ENCODE data around the gene PCDHB4. TPM values are rescaled to one million over a fixed set of nuclear protein-coding genes. Genes with fewer than 3 reads are reported as not detected.
"Not testable (repeated sequence)": the region's sequence is repeated elsewhere in the genome, so short reads cannot be mapped to it uniquely, and the experiment has no call there.

The PCDHB4 gene
- total RNA-seq, 2 experiments from 2014 or later: not detected

DNA sequence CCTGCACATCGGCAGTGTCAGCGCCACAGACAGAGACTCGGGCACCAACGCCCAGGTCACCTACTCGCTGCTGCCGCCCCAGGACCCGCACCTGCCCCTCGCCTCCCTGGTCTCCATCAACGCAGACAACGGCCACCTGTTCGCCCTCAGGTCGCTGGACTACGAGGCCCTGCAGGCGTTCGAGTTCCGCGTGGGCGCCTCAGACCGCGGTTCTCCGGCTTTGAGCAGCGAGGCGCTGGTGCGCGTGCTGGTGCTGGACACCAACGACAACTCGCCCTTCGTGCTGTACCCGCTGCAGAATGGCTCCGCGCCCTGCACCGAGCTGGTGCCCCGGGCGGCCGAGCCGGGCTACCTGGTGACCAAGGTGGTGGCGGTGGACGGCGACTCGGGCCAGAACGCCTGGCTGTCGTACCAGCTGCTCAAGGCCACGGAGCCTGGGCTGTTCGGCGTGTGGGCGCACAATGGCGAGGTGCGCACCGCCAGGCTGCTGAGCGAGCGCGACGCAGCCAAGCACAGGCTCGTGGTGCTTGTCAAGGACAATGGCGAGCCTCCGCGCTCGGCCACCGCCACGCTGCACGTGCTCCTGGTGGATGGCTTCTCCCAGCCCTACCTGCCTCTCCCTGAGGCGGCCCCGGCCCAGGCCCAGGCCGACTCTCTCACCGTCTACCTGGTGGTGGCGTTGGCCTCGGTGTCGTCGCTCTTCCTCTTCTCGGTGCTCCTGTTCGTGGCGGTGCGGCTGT, 1.9 kb downstream of the PCDHB4 start:
- not testable (repeated sequence) for H3K4me3 Mint-ChIP-seq, H3K4me1 Mint-ChIP-seq, H3K27ac Mint-ChIP-seq, DNase-seq, H3K36me3 Mint-ChIP-seq
- Mint-ChIP-seq H3K27me3 (peaks cover 42% of the 10 kb centered on the region), H3K9me3 (peaks cover 10% of the 10 kb centered on the region)

- Mint-ChIP-seq H3K27ac (no peak overlapping the region), H3K9me3 (peaks cover 12% of the 10 kb centered on the region), H3K4me1 (no peaks in the 10 kb centered on the region), H3K36me3 (peaks cover 5% of the 10 kb centered on the region), H3K4me3 (no peak overlapping the region), H3K27me3 (peaks cover 37% of the 10 kb centered on the region)
- DNase-seq: no peak
Measured at GRCh38 chr5:141127305-141127704, 5.7 kb downstream of the PCDHB4 start.

DNA sequence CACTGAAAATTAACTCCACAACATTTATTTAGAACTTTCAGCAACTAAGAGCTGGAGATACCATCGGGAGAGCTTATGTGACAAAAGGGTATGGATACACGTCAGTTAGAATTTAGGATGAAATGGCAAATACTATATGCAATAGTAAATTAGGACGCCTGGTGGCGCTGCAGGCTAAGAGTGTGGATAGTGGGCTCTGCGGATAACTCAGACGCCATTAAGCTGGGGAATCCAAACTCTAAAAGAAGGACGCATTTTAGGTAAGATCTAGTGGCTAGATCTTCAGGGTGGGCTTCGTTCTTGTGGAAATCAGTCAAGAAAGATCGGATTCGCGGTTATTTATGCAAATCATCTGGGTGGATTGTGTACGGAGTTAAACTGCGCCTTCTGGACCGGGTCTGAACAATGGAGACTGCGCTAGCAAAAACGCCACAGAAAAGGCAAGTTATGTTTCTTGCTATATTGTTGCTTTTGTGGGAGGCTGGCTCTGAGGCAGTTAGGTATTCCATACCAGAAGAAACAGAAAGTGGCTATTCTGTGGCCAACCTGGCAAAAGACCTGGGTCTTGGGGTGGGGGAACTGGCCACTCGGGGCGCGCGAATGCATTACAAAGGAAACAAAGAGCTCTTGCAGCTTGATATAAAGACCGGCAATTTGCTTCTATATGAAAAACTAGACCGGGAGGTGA, 13.6 kb downstream of the PCDHB4 start, which contains the start of gene PCDHB5:
TSS of gene PCDHB5 (plus strand) at position 177 of the 688 bp plus-strand sequence. CDS start at position 406, 229 bp downstream.
- Mint-ChIP-seq H3K4me3 (peak within 1 kb of the TSS; percentile 45), H3K27ac (no peak within 1 kb of the TSS), H3K9me3 (peaks cover 27% of the 10 kb centered on the region), H3K4me1 (peaks cover 5% of the 10 kb centered on the region), H3K36me3 (peaks cover 13% of the 10 kb centered on the region), H3K27me3 (peaks cover 41% of the 10 kb centered on the region)
- no peak for DNase-seq

DNA sequence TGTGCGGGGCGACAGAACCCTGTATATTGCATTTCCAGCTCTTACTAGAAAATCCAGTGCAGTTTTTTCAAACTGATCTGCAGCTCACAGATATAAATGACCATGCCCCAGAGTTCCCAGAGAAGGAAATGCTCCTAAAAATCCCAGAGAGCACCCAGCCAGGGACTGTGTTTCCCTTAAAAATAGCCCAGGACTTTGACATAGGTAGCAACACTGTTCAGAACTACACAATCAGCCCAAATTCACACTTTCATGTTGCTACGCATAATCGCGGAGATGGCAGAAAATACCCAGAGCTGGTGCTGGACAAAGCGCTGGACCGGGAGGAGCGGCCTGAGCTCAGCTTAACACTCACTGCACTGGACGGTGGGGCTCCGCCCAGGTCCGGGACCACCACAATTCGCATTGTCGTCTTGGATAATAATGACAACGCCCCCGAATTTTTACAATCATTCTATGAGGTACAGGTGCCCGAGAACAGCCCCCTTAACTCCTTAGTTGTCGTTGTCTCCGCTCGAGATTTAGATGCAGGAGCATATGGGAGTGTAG, 14.2 kb downstream of the PCDHB4 start:
- Mint-ChIP-seq H3K9me3 (peaks cover 27% of the 10 kb centered on the region), H3K27me3 (peaks cover 37% of the 10 kb centered on the region), H3K4me3 (no peak overlapping the region), H3K4me1 (peaks cover 5% of the 10 kb centered on the region), H3K36me3 (peaks cover 13% of the 10 kb centered on the region), H3K27ac (no peak overlapping the region)
- no peak for DNase-seq

GRCh38 chr5:141137346-141137745, 15.7 kb downstream of the PCDHB4 start:
- Mint-ChIP-seq H3K27me3 (peaks cover 44% of the 10 kb centered on the region), H3K36me3 (peaks cover 13% of the 10 kb centered on the region), H3K9me3 (peaks cover 25% of the 10 kb centered on the region)
- H3K4me3 Mint-ChIP-seq, H3K27ac Mint-ChIP-seq, H3K4me1 Mint-ChIP-seq, DNase-seq: not testable (repeated sequence)

DNA sequence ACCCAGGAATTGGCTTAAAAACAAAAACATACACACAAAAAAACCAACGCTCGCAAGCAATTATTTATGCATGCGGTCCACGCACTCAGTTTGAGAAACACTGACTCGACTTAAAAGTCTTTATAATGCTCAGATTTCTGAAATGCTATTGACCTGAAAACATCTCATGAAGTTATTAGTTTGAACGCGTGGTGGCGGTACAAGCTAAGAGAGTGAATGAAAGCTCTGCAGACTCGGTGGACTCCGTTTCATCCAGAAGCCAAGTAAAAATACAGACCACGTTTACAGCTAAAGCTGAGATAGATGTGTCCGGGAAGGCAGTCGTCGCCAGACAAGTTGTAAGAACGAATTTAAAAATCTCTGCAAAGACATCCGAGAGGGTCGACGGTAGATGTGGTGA, 28.2 kb downstream of the PCDHB4 start, which contains the start of gene PCDHB6:
TSS of gene PCDHB6 (plus strand) at position 246 of the 400 bp plus-strand sequence. CDS start 201 bp downstream, outside the sequence.
- Mint-ChIP-seq H3K36me3 (peaks cover 11% of the 10 kb centered on the region), H3K27me3 (peaks cover 69% of the 10 kb centered on the region), H3K27ac (no peak within 1 kb of the TSS), H3K4me1 (no peaks in the 10 kb centered on the region), H3K9me3 (peaks cover 27% of the 10 kb centered on the region), H3K4me3 (no peak within 1 kb of the TSS)
- DNase-seq: no peak

DNA sequence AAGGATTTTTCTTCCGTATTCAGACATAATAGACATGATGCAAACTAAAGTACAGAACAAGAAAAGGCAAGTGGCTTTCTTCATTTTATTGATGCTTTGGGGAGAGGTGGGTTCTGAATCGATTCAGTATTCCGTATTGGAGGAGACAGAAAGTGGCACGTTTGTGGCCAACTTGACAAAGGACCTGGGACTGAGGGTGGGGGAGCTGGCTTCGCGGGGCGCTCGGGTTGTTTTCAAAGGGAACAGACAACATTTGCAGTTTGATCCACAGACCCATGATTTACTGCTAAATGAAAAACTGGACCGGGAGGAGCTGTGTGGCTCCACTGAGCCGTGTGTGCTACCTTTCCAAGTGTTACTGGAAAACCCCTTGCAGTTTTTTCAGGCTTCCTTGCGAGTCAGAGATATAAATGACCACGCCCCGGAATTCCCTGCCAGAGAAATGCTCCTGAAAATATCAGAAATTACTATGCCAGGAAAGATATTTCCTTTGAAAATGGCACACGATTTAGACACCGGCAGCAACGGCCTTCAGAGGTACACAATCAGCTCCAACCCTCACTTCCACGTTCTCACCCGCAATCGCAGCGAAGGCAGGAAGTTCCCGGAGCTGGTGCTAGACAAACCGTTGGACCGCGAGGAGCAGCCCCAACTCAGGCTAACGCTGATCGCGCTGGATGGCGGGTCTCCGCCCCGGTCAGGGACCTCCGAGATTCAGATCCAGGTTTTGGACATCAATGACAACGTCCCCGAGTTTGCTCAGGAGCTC, 28.8 kb downstream of the PCDHB4 start:
- Mint-ChIP-seq H3K4me1 (no peaks in the 10 kb centered on the region), H3K27ac (no peak overlapping the region), H3K4me3 (no peak overlapping the region), H3K9me3 (peaks cover 27% of the 10 kb centered on the region), H3K36me3 (peaks cover 11% of the 10 kb centered on the region), H3K27me3 (peaks cover 68% of the 10 kb centered on the region)
- no peak for DNase-seq

DNA sequence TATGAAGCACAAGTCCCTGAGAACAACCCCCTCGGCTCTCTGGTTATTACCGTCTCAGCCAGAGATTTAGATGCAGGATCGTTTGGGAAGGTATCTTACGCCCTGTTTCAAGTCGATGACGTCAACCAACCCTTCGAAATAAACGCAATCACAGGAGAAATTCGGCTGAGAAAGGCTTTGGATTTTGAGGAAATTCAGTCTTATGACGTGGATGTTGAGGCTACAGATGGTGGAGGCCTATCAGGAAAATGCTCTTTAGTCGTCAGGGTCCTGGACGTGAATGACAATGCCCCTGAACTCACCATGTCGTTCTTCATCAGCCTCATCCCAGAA, 29.3 kb downstream of the PCDHB4 start:
- H3K4me1 Mint-ChIP-seq: no peaks in the 10 kb centered on the region
- H3K9me3 Mint-ChIP-seq: peaks cover 28% of the 10 kb centered on the region
- no peak overlapping the region for H3K4me3 Mint-ChIP-seq
- no peak overlapping the region for H3K27ac Mint-ChIP-seq
- H3K36me3 Mint-ChIP-seq: peaks cover 11% of the 10 kb centered on the region
- no peak for DNase-seq
- peaks cover 72% of the 10 kb centered on the region for H3K27me3 Mint-ChIP-seq

GRCh38 chr5:141151632-141152031, 30.0 kb downstream of the PCDHB4 start:
- Mint-ChIP-seq H3K36me3 (peaks cover 14% of the 10 kb centered on the region), H3K9me3 (peaks cover 30% of the 10 kb centered on the region), H3K27me3 (peaks cover 72% of the 10 kb centered on the region)
- H3K4me1 Mint-ChIP-seq, H3K4me3 Mint-ChIP-seq, H3K27ac Mint-ChIP-seq, DNase-seq: not testable (repeated sequence)

DNA sequence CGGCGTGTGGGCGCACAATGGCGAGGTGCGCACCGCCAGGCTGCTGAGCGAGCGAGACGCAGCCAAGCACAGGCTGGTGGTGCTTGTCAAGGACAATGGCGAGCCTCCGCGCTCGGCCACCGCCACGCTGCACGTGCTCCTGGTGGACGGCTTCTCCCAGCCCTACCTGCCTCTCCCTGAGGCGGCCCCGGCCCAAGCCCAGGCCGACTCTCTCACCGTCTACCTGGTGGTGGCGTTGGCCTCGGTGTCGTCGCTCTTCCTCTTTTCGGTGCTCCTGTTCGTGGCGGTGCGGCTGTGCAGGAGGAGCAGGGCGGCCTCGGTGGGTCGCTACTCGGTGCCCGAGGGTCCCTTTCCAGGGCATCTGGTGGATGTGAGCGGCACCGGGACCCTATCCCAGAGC, 30.5 kb downstream of the PCDHB4 start:
- H3K9me3 Mint-ChIP-seq: peaks cover 34% of the 10 kb centered on the region
- peaks cover 18% of the 10 kb centered on the region for H3K36me3 Mint-ChIP-seq
- H3K4me3 Mint-ChIP-seq, H3K4me1 Mint-ChIP-seq, H3K27ac Mint-ChIP-seq, DNase-seq: not testable (repeated sequence)
- H3K27me3 Mint-ChIP-seq: peaks cover 76% of the 10 kb centered on the region

- Mint-ChIP-seq H3K27me3 (peaks cover 60% of the 10 kb centered on the region), H3K4me3 (no peak overlapping the region), H3K36me3 (peaks cover 18% of the 10 kb centered on the region), H3K4me1 (no peaks in the 10 kb centered on the region), H3K27ac (no peak overlapping the region), H3K9me3 (peaks cover 31% of the 10 kb centered on the region)
- no peak for DNase-seq
Measured at GRCh38 chr5:141155540-141156374, 34.1 kb downstream of the PCDHB4 start.

DNA sequence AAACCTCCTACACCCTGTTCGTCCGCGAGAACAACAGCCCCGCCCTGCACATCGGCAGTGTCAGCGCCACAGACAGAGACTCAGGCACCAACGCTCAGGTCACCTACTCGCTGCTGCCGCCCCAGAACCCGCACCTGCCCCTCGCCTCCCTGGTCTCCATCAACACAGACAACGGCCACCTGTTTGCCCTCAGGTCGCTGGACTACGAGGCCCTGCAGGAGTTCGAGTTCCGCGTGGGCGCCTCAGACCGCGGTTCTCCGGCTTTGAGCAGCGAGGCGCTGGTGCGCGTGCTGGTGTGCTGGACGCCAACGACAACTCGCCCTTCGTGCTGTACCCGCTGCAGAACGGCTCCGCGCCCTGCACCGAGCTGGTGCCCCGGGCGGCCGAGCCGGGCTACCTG, 35.7 kb downstream of the PCDHB4 start:
- Mint-ChIP-seq H3K36me3 (peaks cover 12% of the 10 kb centered on the region), H3K27me3 (peaks cover 53% of the 10 kb centered on the region), H3K9me3 (peaks cover 21% of the 10 kb centered on the region)
- not testable (repeated sequence) for H3K4me3 Mint-ChIP-seq, H3K4me1 Mint-ChIP-seq, DNase-seq, H3K27ac Mint-ChIP-seq

- not testable (repeated sequence) for H3K36me3 Mint-ChIP-seq, H3K27ac Mint-ChIP-seq, DNase-seq, H3K4me1 Mint-ChIP-seq, H3K4me3 Mint-ChIP-seq
- Mint-ChIP-seq H3K9me3 (peaks cover 22% of the 10 kb centered on the region), H3K27me3 (peaks cover 48% of the 10 kb centered on the region)
Measured at GRCh38 chr5:141157901-141158300, 36.3 kb downstream of the PCDHB4 start.

Data from activated naive CD8-positive, alpha-beta T cell treated with anti-CD3 and anti-CD28 coated beads for 36 hours (primary cell).